Right lobe of liver (tissue), 4 donors: Measurements from ENCODE around the gene MISP3.

Experiments
- CTCF ChIP-seq, 4 donors: fragments of 200-600 bp in 3 of 4; fragments of 450-650 bp in 1 of 4; IDR thresholded peaks; one replicate each; pipeline versions ENCODE4 v1.5.1 to v1.8.0; 2016 to 2022; ENCODE audit warnings: antibody characterized with exemption in 4 of 4, mild to moderate bottlenecking in 2 of 4
- POLR2A ChIP-seq: fragments of 450-650 bp; IDR thresholded peaks from one replicate; pipeline ENCODE4 v1.6.1; 2017; ENCODE audit warnings: antibody characterized with exemption, mild to moderate bottlenecking
- donor health status: DM: no; HTN: no; CAD: no.
- donor health status: DM: no; HTN: no; CAD: no.
- donor health status: DM: no; HTN: yes; CAD: no.

- TF ChIP-seq CTCF (IDR thresholded peaks at IDR 0.05) (no peak), POLR2A (no peak)
These were observed 16.2 kb downstream of the MISP3 start for GRCh38 chr19:14088634-14089411.
